K562 (cell line): ENCODE data around the gene TMEM72. TPM values are rescaled to one million over a fixed set of nuclear protein-coding genes. Genes with fewer than 3 reads are reported as not detected.
A peak's percentile ranks its signal among the peaks of the same experiment; 100 is the strongest.

Experiments
- ATAC-seq: fragments of 200-7000 bp; cut with Tn5 transposase; 3 replicates; pipeline ENCODE4 v1.9.1; 2020; ENCODE audit warnings: moderate library complexity
- BruUV-seq: library from RNA; stranded (reverse); fragments of 400-500 nt; replicated peaks from 2 replicates; lab custom pipeline; 2021; lab: Mats Ljungman, UMichigan
- CTCF ChIA-PET: fragments of 300-600 bp; formaldehyde crosslinking; extraction: SDS; loops from one replicate; lab custom pipeline; 2021; ENCODE audit warnings: low intra/inter-chr PET ratio; lab: Yijun Ruan, JAX
- POLR2A ChIA-PET: fragments of 300-600, 350-650 bp; sonication (Branson Sonifier 250); formaldehyde crosslinking; extraction: SDS; loops from one replicate; lab custom pipeline; 2021; ENCODE audit warnings: antibody characterized with exemption, inconsistent platforms; lab: Yijun Ruan, JAX
- DNase-seq, 4 experiments: peaks; one replicate each; pipeline versions ENCODE4 v3.0.0 to v3.0.0-alpha.2; 2011 to 2018; ENCODE audit warnings: low spot score in 3 of 4, mixed read lengths in 3 of 4; ENCODE audit errors: extremely low read depth in 1 of 4
- FAIRE-seq: peaks from 2 replicates; lab custom pipeline; 2011; peaks lifted over from hg19 to GRCh38; lab: Jason Lieb, UNC
- H2AFZ ChIP-seq: 2 replicates; pipeline ENCODE4 v1.6.0; 2011; ENCODE audit warnings: low read depth, low read length, control low read depth, inconsistent platforms
- H3K27ac ChIP-seq: fragments of 200-600 bp; 3 replicates; pipeline ENCODE4 v1.8.0; 2011; ENCODE audit warnings: low read depth, mild to moderate bottlenecking, control low read depth, inconsistent platforms, low read length, moderate library complexity, mixed read lengths; ENCODE audit errors: extremely low read depth
- H3K27me3 ChIP-seq, 2 experiments: fragments of 300-600 bp in 1 of 2; 2 replicates in 1 of 2; 3 replicates in 1 of 2; pipeline versions ENCODE4 v1.6.0 to v1.8.0; 2011; ENCODE audit warnings: inconsistent platforms in 2 of 2, low read length in 2 of 2, mild to moderate bottlenecking in 1 of 2, mixed read lengths in 1 of 2, moderate library complexity in 1 of 2; ENCODE audit not compliant: control insufficient read depth in 2 of 2, insufficient read depth in 2 of 2
- H3K36me3 ChIP-seq: fragments of 300-600 bp; 3 replicates; pipeline ENCODE4 v1.8.0; 2011; ENCODE audit warnings: mild to moderate bottlenecking, low read length, inconsistent platforms; ENCODE audit not compliant: control insufficient read depth, insufficient read depth
- H3K4me1 ChIP-seq, 2 experiments: fragments of 200-600 bp in 1 of 2; replicated peaks in 1 of 2; 2 replicates in 1 of 2; 3 replicates in 1 of 2; pipeline versions ENCODE4 v1.5.1 to v1.8.0; 2011; ENCODE audit warnings: inconsistent platforms in 2 of 2, low read length in 2 of 2, mild to moderate bottlenecking in 1 of 2, mixed read lengths in 1 of 2, moderate library complexity in 1 of 2; ENCODE audit not compliant: control insufficient read depth in 2 of 2, insufficient read depth in 2 of 2
- H3K4me2 ChIP-seq: 2 replicates; pipeline ENCODE4 v1.6.1; 2011; ENCODE audit warnings: low read length, control low read depth, inconsistent platforms, mixed read lengths; ENCODE audit not compliant: insufficient read depth
- H3K4me3 ChIP-seq: fragments of 200-600 bp; sonication (generic), shearing (Covaris generic); 2 replicates; pipeline ENCODE4 v1.5.1; 2016; ENCODE audit warnings: control low read depth, inconsistent platforms
- H3K79me2 ChIP-seq: fragments of 200-600 bp; 3 replicates; pipeline ENCODE4 v1.8.0; 2011; ENCODE audit warnings: low read length, inconsistent platforms; ENCODE audit not compliant: control insufficient read depth, insufficient read depth
- H3K9ac ChIP-seq, 2 experiments: 2 replicates each; pipeline versions ENCODE4 v1.6.0 to v1.6.1; 2011; ENCODE audit warnings: low read depth in 2 of 2, low read length in 2 of 2, control low read depth in 1 of 2, inconsistent platforms in 1 of 2, mild to moderate bottlenecking in 1 of 2, mixed read lengths in 1 of 2; ENCODE audit not compliant: insufficient read depth in 1 of 2
- H3K9me1 ChIP-seq: one replicate; pipeline ENCODE4 v1.6.0; 2011; ENCODE audit warnings: inconsistent platforms, mild to moderate bottlenecking, low read length, moderate library complexity; ENCODE audit not compliant: control insufficient read depth, insufficient read depth
- H3K9me3 ChIP-seq: replicated peaks from 2 replicates; pipeline ENCODE4 v1.5.1; 2011; ENCODE audit warnings: low read depth, low read length, inconsistent platforms; ENCODE audit not compliant: control insufficient read depth, insufficient read depth
- H4K20me1 ChIP-seq: replicated peaks from 2 replicates; pipeline ENCODE4 v1.6.1; 2011; ENCODE audit warnings: low read length, inconsistent platforms, mixed read lengths; ENCODE audit not compliant: control insufficient read depth, insufficient read depth
- CBFA2T3 ChIP-seq: fragments of 450-650 bp; IDR thresholded peaks from 2 replicates; pipeline ENCODE4 v1.6.1; 2017
- CEBPB ChIP-seq: fragments of 450-650 bp; IDR thresholded peaks from 2 replicates; pipeline ENCODE4 v1.6.1; 2016; ENCODE audit warnings: missing genetic modification characterization, missing compliant biosample characterization
- ELF2 ChIP-seq: fragments of 250-450 bp; sonication (Bioruptor Pico); IDR thresholded peaks from 2 replicates; pipeline ENCODE4 v1.5.0; 2021; ENCODE audit warnings: mild to moderate bottlenecking
- ESRRB ChIP-seq: fragments of 250-450 bp; sonication (Bioruptor Pico); IDR thresholded peaks from 2 replicates; pipeline ENCODE4 v1.5.0; 2020; ENCODE audit warnings: mild to moderate bottlenecking, moderate library complexity, borderline replicate concordance
- ETV1 ChIP-seq: fragments of 450-650 bp; conservative IDR thresholded peaks from 2 replicates; pipeline ENCODE4 v1.6.1; 2016; ENCODE audit warnings: missing genetic modification characterization, control low read depth, low read depth, missing compliant biosample characterization
- KHSRP ChIP-seq: fragments of 450-650 bp; IDR thresholded peaks from 2 replicates; pipeline ENCODE4 v1.6.1; 2017
- RBM14 ChIP-seq: fragments of 200-400 bp; formaldehyde crosslinking; IDR thresholded peaks from 2 replicates; pipeline ENCODE4 v1.6.1; 2018; ENCODE audit warnings: low read depth, mild to moderate bottlenecking, low read length, moderate library complexity, borderline replicate concordance; ENCODE audit not compliant: insufficient read depth
- SMARCB1 ChIP-seq: IDR thresholded peaks from 2 replicates; pipeline ENCODE4 v1.6.1; 2011; ENCODE audit warnings: improper control_type of control experiment, low read depth; ENCODE audit not compliant: insufficient read length
- TRIM28 ChIP-seq: fragments of 450-650 bp; IDR thresholded peaks from 2 replicates; pipeline ENCODE4 v1.6.1; 2017
- ZNF583 ChIP-seq: fragments of 250-450 bp; sonication (Bioruptor Pico); IDR thresholded peaks from 2 replicates; pipeline ENCODE4 v1.4.0; 2020
- ZNF778 ChIP-seq: fragments of 450-650 bp; formaldehyde crosslinking; IDR thresholded peaks from 2 replicates; pipeline ENCODE4 v1.4.0; 2020; ENCODE audit warnings: mild to moderate bottlenecking, moderate library complexity
- ZSCAN32 ChIP-seq: fragments of 450-650 bp; formaldehyde crosslinking; IDR thresholded peaks from 2 replicates; pipeline ENCODE4 v1.4.0; 2020; ENCODE audit warnings: mild to moderate bottlenecking, moderate library complexity
- WGBS: fragments of 100-300 bp; shearing (Covaris generic); methylation state at CpG from one replicate; pipeline ENCODE4 v1.1.6; 2016; ENCODE audit warnings: low coverage, mixed read lengths; ENCODE audit not compliant: insufficient coverage; ENCODE audit errors: missing lambda C conversion rate; 5-methylcytosine and 5-hydroxymethylcytosine counted together
- in situ Hi-C: fragments of 300-500 bp; cut with MboI; formaldehyde crosslinking; loops from 4 replicates; pipeline ENCODE4 v1.15.0; 2018; ENCODE audit warnings: inconsistent platforms, mixed read lengths
- intact Hi-C: fragments of 100-400 bp; cut with micrococcal nuclease; formaldehyde crosslinking; loops from 2 replicates; pipeline ENCODE4 v1.14.2; 2022
- polyA plus RNA-seq, 8 experiments: library from polyadenylated mRNA; depleted of rRNA in 4 of 8; stranded (reverse) in 5 of 8; unstranded in 3 of 8; fragments of >200 nt; fragmentation: Nextera tagmentation in 2 of 8; fragmentation: Illumina TruSeq in 1 of 8; extraction: Ambion mirVana in 2 of 8; extraction: Trizol in 1 of 8; gene quantifications; 2 replicates each; pipeline versions ENCODE4 v1.2.1 to v1.2.3, GENCODE V29; 2011 to 2014; ENCODE audit warnings: inconsistent platforms in 1 of 8, missing spikeins in 1 of 8
- total RNA-seq, 7 experiments: library from RNA; depleted of rRNA in 6 of 7; stranded (reverse); fragments of >200 nt in 6 of 7; fragmentation: Illumina TruSeq in 2 of 7; extraction: Trizol in 2 of 7; gene quantifications; 2 replicates each; pipeline versions ENCODE4 v1.2.1 to v1.2.3, GENCODE V29; 2011 to 2021; ENCODE audit warnings: low replicate concordance in 1 of 7
- TF ChIP-seq, protein P1 (sequence below): fragments of 450-650 bp; conservative IDR thresholded peaks from 2 replicates; pipeline ENCODE4 v1.6.1; 2016; ENCODE audit warnings: missing genetic modification characterization, low read depth, mild to moderate bottlenecking, missing compliant biosample characterization, moderate library complexity
- TF ChIP-seq, protein P2 (sequence below): sonication (generic); formaldehyde crosslinking; IDR thresholded peaks from 2 replicates; pipeline ENCODE4 v1.8.1; 2023; ENCODE audit warnings: mild to moderate bottlenecking, missing genetic modification reagents
- TF ChIP-seq, protein P3 (sequence below): sonication (generic); formaldehyde crosslinking; IDR thresholded peaks from 2 replicates; pipeline ENCODE4 v1.8.0; 2023; ENCODE audit warnings: mild to moderate bottlenecking, missing genetic modification reagents
- TF ChIP-seq, protein P4 (sequence below): fragments of 200-800 bp; sonication (Bioruptor generic); IDR thresholded peaks from 2 replicates; pipeline ENCODE4 v1.6.1; 2016; ENCODE audit warnings: missing genetic modification characterization, missing compliant biosample characterization

TMEM72 gene
- total and polyA plus RNA-seq, 9 of the 15 experiments (the other 6 are each of a cell fraction or from before 2014, with no cell fraction given): not detected

DNA sequence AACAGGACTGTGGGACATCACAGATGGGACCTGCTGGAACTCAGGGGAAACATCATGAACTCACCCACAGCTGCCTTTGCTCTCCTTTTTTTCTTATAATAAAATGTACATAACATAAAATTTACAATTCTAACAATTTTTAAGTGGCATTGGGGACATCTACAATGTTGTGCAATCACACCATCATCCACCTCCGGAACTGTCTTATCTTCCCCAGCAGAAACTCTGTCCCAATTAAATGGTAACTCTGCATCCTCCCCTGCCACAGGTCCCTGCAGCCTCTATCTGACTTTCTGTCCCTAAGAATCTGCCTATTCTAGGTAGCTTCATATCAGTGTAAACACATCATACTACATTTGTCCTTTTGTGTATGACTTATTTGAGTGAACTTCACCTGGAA is 19.4 kb upstream of the TMEM72 start:
- no TSS peak for BruUV-seq
- Histone ChIP-seq H3K79me2 (no peaks in the 10 kb centered on the region), H3K4me2 (no peak overlapping the region), H3K36me3 (no peaks in the 10 kb centered on the region), H3K4me1 (no peaks in the 10 kb centered on the region), H3K27me3 (peaks cover 4 to 29% of the 10 kb centered on the region in 2 experiments; a peak in 3 of 5 replicates), H3K4me3 (no peak overlapping the region), H3K9ac (no peak overlapping the region), H3K9me3 (no peaks in the 10 kb centered on the region), H3K9me1 (no peaks in the 10 kb centered on the region), H4K20me1 (0 out of 2 replicates have a peak, but pooled peaks cover 3% of the 10 kb centered on the region), H2AFZ (no peak overlapping the region), H3K27ac (no peak overlapping the region)
- DNase-seq (no peak), FAIRE-seq (no peak), ATAC-seq (peak; percentile 50; the same call in 2 of the 3 replicates)
- CTCF ChIA-PET: no interaction called here
- POLR2A ChIA-PET: no interaction called here
- intact Hi-C loops: no loop called here
- in situ Hi-C loops: no loop called here
- 0% methylated on average over 1 of the region's 1 CpG for WGBS
- TF ChIP-seq RBM14: no peak
- TF ChIP-seq ZSCAN32 (CRISPR knock-in tag): no peak
- TF ChIP-seq SMARCB1: no peak
- TF ChIP-seq, protein P1, sequence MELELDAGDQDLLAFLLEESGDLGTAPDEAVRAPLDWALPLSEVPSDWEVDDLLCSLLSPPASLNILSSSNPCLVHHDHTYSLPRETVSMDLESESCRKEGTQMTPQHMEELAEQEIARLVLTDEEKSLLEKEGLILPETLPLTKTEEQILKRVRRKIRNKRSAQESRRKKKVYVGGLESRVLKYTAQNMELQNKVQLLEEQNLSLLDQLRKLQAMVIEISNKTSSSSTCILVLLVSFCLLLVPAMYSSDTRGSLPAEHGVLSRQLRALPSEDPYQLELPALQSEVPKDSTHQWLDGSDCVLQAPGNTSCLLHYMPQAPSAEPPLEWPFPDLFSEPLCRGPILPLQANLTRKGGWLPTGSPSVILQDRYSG (tag): no peak
- peak; percentile 93 for TF ChIP-seq CEBPB (tag)
- TF ChIP-seq, protein P2, sequence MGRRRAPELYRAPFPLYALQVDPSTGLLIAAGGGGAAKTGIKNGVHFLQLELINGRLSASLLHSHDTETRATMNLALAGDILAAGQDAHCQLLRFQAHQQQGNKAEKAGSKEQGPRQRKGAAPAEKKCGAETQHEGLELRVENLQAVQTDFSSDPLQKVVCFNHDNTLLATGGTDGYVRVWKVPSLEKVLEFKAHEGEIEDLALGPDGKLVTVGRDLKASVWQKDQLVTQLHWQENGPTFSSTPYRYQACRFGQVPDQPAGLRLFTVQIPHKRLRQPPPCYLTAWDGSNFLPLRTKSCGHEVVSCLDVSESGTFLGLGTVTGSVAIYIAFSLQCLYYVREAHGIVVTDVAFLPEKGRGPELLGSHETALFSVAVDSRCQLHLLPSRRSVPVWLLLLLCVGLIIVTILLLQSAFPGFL (CRISPR knock-in tag): no peak
- peak; percentile 59 for TF ChIP-seq ETV1 (tag)
- no peak for TF ChIP-seq ZNF583 (CRISPR knock-in tag)
- no peak for TF ChIP-seq TRIM28
- TF ChIP-seq CBFA2T3: peak; percentile 43
- no peak for TF ChIP-seq ELF2 (CRISPR knock-in tag)
- TF ChIP-seq ESRRB (CRISPR knock-in tag): no peak
- TF ChIP-seq, protein P3, sequence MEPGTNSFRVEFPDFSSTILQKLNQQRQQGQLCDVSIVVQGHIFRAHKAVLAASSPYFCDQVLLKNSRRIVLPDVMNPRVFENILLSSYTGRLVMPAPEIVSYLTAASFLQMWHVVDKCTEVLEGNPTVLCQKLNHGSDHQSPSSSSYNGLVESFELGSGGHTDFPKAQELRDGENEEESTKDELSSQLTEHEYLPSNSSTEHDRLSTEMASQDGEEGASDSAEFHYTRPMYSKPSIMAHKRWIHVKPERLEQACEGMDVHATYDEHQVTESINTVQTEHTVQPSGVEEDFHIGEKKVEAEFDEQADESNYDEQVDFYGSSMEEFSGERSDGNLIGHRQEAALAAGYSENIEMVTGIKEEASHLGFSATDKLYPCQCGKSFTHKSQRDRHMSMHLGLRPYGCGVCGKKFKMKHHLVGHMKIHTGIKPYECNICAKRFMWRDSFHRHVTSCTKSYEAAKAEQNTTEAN (CRISPR knock-in tag): no peak
- TF ChIP-seq KHSRP: no peak
- TF ChIP-seq ZNF778 (CRISPR knock-in tag): no peak
- TF ChIP-seq, protein P4, sequence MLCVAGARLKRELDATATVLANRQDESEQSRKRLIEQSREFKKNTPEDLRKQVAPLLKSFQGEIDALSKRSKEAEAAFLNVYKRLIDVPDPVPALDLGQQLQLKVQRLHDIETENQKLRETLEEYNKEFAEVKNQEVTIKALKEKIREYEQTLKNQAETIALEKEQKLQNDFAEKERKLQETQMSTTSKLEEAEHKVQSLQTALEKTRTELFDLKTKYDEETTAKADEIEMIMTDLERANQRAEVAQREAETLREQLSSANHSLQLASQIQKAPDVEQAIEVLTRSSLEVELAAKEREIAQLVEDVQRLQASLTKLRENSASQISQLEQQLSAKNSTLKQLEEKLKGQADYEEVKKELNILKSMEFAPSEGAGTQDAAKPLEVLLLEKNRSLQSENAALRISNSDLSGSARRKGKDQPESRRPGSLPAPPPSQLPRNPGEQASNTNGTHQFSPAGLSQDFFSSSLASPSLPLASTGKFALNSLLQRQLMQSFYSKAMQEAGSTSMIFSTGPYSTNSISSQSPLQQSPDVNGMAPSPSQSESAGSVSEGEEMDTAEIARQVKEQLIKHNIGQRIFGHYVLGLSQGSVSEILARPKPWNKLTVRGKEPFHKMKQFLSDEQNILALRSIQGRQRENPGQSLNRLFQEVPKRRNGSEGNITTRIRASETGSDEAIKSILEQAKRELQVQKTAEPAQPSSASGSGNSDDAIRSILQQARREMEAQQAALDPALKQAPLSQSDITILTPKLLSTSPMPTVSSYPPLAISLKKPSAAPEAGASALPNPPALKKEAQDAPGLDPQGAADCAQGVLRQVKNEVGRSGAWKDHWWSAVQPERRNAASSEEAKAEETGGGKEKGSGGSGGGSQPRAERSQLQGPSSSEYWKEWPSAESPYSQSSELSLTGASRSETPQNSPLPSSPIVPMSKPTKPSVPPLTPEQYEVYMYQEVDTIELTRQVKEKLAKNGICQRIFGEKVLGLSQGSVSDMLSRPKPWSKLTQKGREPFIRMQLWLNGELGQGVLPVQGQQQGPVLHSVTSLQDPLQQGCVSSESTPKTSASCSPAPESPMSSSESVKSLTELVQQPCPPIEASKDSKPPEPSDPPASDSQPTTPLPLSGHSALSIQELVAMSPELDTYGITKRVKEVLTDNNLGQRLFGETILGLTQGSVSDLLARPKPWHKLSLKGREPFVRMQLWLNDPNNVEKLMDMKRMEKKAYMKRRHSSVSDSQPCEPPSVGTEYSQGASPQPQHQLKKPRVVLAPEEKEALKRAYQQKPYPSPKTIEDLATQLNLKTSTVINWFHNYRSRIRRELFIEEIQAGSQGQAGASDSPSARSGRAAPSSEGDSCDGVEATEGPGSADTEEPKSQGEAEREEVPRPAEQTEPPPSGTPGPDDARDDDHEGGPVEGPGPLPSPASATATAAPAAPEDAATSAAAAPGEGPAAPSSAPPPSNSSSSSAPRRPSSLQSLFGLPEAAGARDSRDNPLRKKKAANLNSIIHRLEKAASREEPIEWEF: no peak
